AG04449 (cell line): ENCODE measurements around the gene DMRT3.

Experiments used
- CTCF ChIA-PET: fragments of 350-600 bp; formaldehyde crosslinking; extraction: SDS; loops from one replicate; lab custom pipeline; 2021; ENCODE audit warnings: antibody characterized with exemption; lab: Yijun Ruan, JAX
- POLR2A ChIA-PET: fragments of 400-600, 350-600 bp; formaldehyde crosslinking; extraction: SDS; loops from one replicate; lab custom pipeline; 2020; ENCODE audit warnings: antibody characterized with exemption, inconsistent platforms; lab: Yijun Ruan, JAX
- DNase-seq: peaks from one replicate; pipeline ENCODE4 v3.0.0-alpha.2; 2010; ENCODE audit warnings: low read depth, low spot score
- H3K4me3 ChIP-seq: 2 replicates; pipeline ENCODE4 v1.5.1; 2011; ENCODE audit warnings: low read depth, mild to moderate bottlenecking, control low read depth, low read length
- CTCF ChIP-seq: IDR thresholded peaks from one replicate; pipeline ENCODE4 v1.5.1; 2011; ENCODE audit warnings: mild to moderate bottlenecking, moderate library complexity, low read length, control low read depth, inconsistent platforms; ENCODE audit not compliant: insufficient read depth; ENCODE audit errors: missing control alignments

Gene DMRT3

DNA sequence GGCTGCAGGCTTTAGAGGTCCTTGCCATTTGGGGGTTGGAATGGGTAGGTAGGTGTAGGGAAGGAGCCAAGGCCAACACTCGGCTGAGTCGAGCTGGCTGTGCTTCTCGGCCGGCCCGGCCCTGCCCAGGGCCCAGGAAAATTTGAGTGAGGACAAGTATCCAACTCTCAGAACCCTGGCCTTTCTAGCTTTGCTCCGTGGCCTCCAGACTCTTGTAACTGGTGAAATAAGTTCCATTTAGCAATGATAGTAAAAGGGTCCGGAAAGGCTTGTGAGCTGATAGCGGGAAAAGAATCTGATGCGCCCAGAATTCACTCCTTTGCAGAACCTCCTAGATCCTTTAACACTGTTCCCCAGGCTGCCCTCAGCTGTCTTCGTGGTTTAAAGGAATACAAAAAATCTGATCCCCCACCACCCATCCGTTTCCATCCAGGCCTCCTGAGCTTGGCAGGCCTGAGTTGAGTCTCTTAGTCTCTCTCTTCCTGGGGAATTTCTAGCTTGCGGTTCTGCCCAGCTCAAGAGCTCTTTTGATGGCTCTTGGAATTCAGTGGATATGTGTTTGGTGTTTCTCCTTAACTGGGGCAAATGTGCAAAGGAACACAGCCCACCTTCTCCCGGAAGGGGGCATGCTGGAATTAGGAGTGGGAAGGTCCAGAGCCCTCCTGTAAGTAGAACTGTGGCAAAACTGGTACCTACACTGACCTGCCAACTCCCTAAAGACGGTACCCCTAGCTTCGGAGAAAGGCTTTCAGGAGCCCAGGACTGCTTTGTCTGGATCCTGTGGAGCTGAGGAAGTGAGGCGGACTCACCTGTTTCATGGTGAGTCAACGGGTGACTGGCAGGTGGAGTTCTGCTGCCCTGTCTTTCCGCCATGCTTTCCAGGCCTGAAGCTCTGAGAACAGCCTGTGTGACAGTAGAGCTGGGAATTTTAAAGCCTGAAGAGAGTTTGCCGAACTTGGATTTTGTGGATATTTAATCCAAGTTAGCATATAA is 1.7 kb downstream of the DMRT3 start:
- ChIA-PET CTCF (interaction anchor here (1.5 kb wide), 1 partner anchor 27 kb away, joined by 5 read pairs; no protein-coding TSS in a partner anchor), POLR2A (no interaction called here)
- no peak for DNase-seq
- no peak overlapping the region for H3K4me3 ChIP-seq
- no peak for TF ChIP-seq CTCF

DNA sequence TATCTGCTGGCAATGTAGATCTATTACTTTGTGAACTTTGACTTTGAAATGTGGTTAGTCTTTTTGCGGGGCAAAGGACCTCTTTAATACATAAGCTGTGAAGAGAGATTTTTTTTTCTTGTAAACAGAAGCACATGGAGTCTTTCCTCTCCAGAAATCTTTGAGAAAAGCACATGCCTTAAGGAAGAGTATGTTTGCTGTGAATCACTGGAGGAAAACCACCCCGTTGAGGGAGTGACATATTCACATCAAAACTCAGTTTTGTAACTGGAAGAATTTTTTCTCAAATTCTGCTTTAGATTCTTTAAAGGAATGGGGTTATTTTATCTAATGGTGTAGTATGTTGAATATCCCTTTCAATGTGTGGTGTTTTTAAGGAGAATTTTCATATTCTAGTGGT is 3.5 kb downstream of the DMRT3 start:
- CTCF ChIA-PET, result interaction anchor here (1.5 kb wide), 1 partner anchor 25 kb away, joined by 5 read pairs; no protein-coding TSS in a partner anchor
- POLR2A ChIA-PET, result no interaction called here
- no peak overlapping the region for H3K4me3 ChIP-seq
- no peak for DNase-seq
- no peak for TF ChIP-seq CTCF

GRCh38 chr9:980640-981039 is 4.2 kb downstream of the DMRT3 start:
- ChIA-PET POLR2A (no interaction called here), CTCF (no interaction called here)
- TF ChIP-seq CTCF, result no peak
- DNase-seq, result no peak
- H3K4me3 ChIP-seq, result no peak overlapping the region

DNA sequence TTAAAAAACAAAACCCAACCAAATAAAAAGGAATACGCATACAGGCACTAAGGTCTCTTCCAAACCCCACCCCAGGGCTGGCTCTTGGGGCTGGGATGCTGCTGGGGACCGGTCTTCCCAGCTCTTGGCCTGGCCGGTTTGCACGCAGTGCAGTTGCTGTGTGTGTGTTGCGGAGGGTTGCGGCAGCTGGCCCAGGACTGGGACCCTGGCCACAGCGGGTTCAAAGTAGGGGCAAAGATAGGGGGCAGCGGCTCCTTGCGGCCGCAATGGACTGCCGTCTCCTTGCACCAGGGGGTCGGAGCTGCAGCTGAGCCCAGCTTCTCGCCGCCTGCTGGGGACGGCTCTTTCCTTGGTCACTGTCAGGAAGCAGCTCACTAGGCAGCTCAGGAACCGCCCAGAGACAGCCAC is 5.0 kb downstream of the DMRT3 start:
- POLR2A ChIA-PET, result no interaction called here
- CTCF ChIA-PET, result no interaction called here
- DNase-seq, result no peak
- no peak for TF ChIP-seq CTCF
- no peak overlapping the region for H3K4me3 ChIP-seq

GRCh38 chr9:982394-983230 is 6.2 kb downstream of the DMRT3 start:
- DNase-seq, result no peak
- TF ChIP-seq CTCF, result no peak
- ChIA-PET CTCF (interaction anchor here (1.0 to 1.1 kb wide), 3 partner anchors 14 to 27 kb away, joined by 3 read pairs; no protein-coding TSS in a partner anchor), POLR2A (no interaction called here)
- H3K4me3 ChIP-seq, result no peak overlapping the region
